HCT116 (cell line): Measurements from ENCODE around the gene CERS6. TPM values are rescaled to one million over a fixed set of nuclear protein-coding genes. Genes with fewer than 3 reads are reported as not detected.

Experiments
- ATAC-seq: fragments of 200-7000 bp; cut with Tn5 transposase; 2 replicates; pipeline ENCODE4 v1.9.1; 2020; ENCODE audit warnings: mild to moderate bottlenecking, moderate library complexity
- BruUV-seq: library from RNA; stranded (reverse); fragments of 400-500 nt; replicated peaks from 2 replicates; lab custom pipeline; 2021; lab: Mats Ljungman, UMichigan
- CTCF ChIA-PET: fragments of 300-600 bp; sonication (Branson Sonifier 250); formaldehyde crosslinking; loops from one replicate; lab custom pipeline; 2021; ENCODE audit warnings: antibody characterized with exemption; lab: Charles Lee
- POLR2A ChIA-PET: fragments of 300-600, 350-600 bp; sonication (Branson Sonifier 250); formaldehyde crosslinking; loops from one replicate; lab custom pipeline; 2021; ENCODE audit warnings: antibody characterized with exemption; lab: Charles Lee
- RAD21 ChIA-PET, 2 experiments: fragments of 300-600 bp; sonication (Branson Sonifier 250); formaldehyde crosslinking; loops; one replicate each; lab custom pipeline; 2023; ENCODE audit warnings: low total read pairs in 2 of 2; ENCODE audit not compliant: uncharacterized antibody in 2 of 2, unreplicated experiment in 2 of 2, low non-redundant PET in 1 of 2; lab: Charles Lee
- DNase-seq: peaks from one replicate; pipeline ENCODE4 v3.0.0-alpha.2; 2010; ENCODE audit warnings: low read depth, low spot score
- H2AFZ ChIP-seq: fragments of 200-600 bp; shearing (Covaris generic), sonication (generic); 2 replicates; pipeline ENCODE4 v1.6.1; 2017; ENCODE audit warnings: low read depth, mixed run types, mixed read lengths, antibody characterized with exemption, low read length; ENCODE audit not compliant: poor library complexity, severe bottlenecking
- H3K27ac ChIP-seq: 2 replicates; pipeline ENCODE4 v1.5.1; 2012; ENCODE audit warnings: low read depth, low read length
- H3K27me3 ChIP-seq: fragments of 200-600 bp; sonication (generic); 2 replicates; pipeline ENCODE4 v1.6.1; 2016; ENCODE audit warnings: mixed run types, low read length, mixed read lengths; ENCODE audit not compliant: insufficient read depth
- H3K36me3 ChIP-seq, 2 experiments: fragments of 200-500 bp in 1 of 2; fragments of 200-600 bp in 1 of 2; sonication (Bioruptor generic) in 1 of 2; sonication (generic) in 1 of 2; 2 replicates each; pipeline versions ENCODE4 v1.5.1 to v1.6.1; 2014 to 2016; ENCODE audit warnings: low read length in 2 of 2, inconsistent platforms in 1 of 2, mixed read lengths in 1 of 2, mixed run types in 1 of 2; ENCODE audit not compliant: insufficient read depth in 2 of 2, control insufficient read depth in 1 of 2
- H3K4me1 ChIP-seq, 2 experiments: fragments of 200-600 bp in 1 of 2; sonication (generic) in 1 of 2; 2 replicates each; pipeline versions ENCODE4 v1.5.1 to v1.6.1; 2012 to 2017; ENCODE audit warnings: low read length in 2 of 2, inconsistent platforms in 1 of 2, mild to moderate bottlenecking in 1 of 2, mixed read lengths in 1 of 2, mixed run types in 1 of 2, moderate library complexity in 1 of 2; ENCODE audit not compliant: insufficient read depth in 2 of 2, control insufficient read depth in 1 of 2
- H3K4me2 ChIP-seq: fragments of 200-600 bp; sonication (generic); 2 replicates; pipeline ENCODE4 v1.6.1; 2017; ENCODE audit warnings: mixed run types, low read length, mixed read lengths
- H3K4me3 ChIP-seq, 2 experiments: fragments of 200-600 bp in 1 of 2; sonication (generic) in 1 of 2; replicated peaks in 1 of 2; 2 replicates each; pipeline ENCODE4 v1.5.1; 2011 to 2016; ENCODE audit warnings: low read length in 2 of 2, control low read depth in 1 of 2, low read depth in 1 of 2, mild to moderate bottlenecking in 1 of 2, mixed read lengths in 1 of 2, mixed run types in 1 of 2
- H3K79me2 ChIP-seq: fragments of 200-600 bp; sonication (generic); 2 replicates; pipeline ENCODE4 v1.6.1; 2017; ENCODE audit warnings: mild to moderate bottlenecking, mixed run types, low read length, moderate library complexity, mixed read lengths; ENCODE audit not compliant: insufficient read depth
- H3K9ac ChIP-seq: fragments of 200-600 bp; sonication (generic); 2 replicates; pipeline ENCODE4 v1.6.1; 2016; ENCODE audit warnings: low read length, mixed read lengths
- H3K9me2 ChIP-seq: fragments of 200-600 bp; sonication (generic), shearing (Covaris generic); 2 replicates; pipeline ENCODE4 v1.6.1; 2017; ENCODE audit warnings: mixed run types, mild to moderate bottlenecking, moderate library complexity; ENCODE audit not compliant: insufficient read depth
- H3K9me3 ChIP-seq, 2 experiments: fragments of 200-500 bp in 1 of 2; fragments of 200-600 bp in 1 of 2; sonication (Bioruptor generic) in 1 of 2; sonication (generic) in 1 of 2; 2 replicates each; pipeline ENCODE4 v1.6.1; 2014 to 2017; ENCODE audit warnings: low read length in 2 of 2, mixed read lengths in 2 of 2, inconsistent platforms in 1 of 2, low read depth in 1 of 2, mild to moderate bottlenecking in 1 of 2, mixed run types in 1 of 2, moderate library complexity in 1 of 2; ENCODE audit not compliant: control insufficient read depth in 1 of 2, insufficient read depth in 1 of 2
- H4K20me1 ChIP-seq: fragments of 200-600 bp; sonication (generic), shearing (Covaris generic); 2 replicates; pipeline ENCODE4 v1.6.1; 2017; ENCODE audit warnings: mixed run types, mild to moderate bottlenecking, moderate library complexity; ENCODE audit not compliant: insufficient read depth
- CBX3 ChIP-seq: IDR thresholded peaks from 2 replicates; pipeline ENCODE4 v1.6.1; 2012; ENCODE audit warnings: low read depth
- CEBPB ChIP-seq: IDR thresholded peaks from 2 replicates; pipeline ENCODE4 v1.6.1; 2012; ENCODE audit warnings: low read depth
- EGR1 ChIP-seq: IDR thresholded peaks from 2 replicates; pipeline ENCODE4 v1.6.1; 2012; ENCODE audit warnings: low read depth
- EZH2 ChIP-seq: fragments of 200-600 bp; sonication (generic); IDR thresholded peaks from 2 replicates; pipeline ENCODE4 v1.6.1; 2017; ENCODE audit warnings: antibody characterized with exemption, mixed run types
- FOSL1 ChIP-seq: IDR thresholded peaks from 2 replicates; pipeline ENCODE4 v1.6.1; 2012; ENCODE audit warnings: low read depth
- JUND ChIP-seq: IDR thresholded peaks from 2 replicates; pipeline ENCODE4 v1.6.1; 2012
- POLR2A ChIP-seq: IDR thresholded peaks from 2 replicates; pipeline ENCODE4 v1.7.0; 2011; ENCODE audit warnings: borderline replicate concordance; ENCODE audit not compliant: insufficient read depth, insufficient read length; ENCODE audit errors: extremely low read depth
- SP1 ChIP-seq: IDR thresholded peaks from 2 replicates; pipeline ENCODE4 v1.6.1; 2012; ENCODE audit warnings: low read depth
- YY1 ChIP-seq: IDR thresholded peaks from 2 replicates; pipeline ENCODE4 v1.6.1; 2011; ENCODE audit warnings: low read length, low read depth, moderate library complexity, mild to moderate bottlenecking; ENCODE audit not compliant: insufficient replicate concordance; ENCODE audit errors: extremely low read depth
- ZNF274 ChIP-seq: fragments of 200-500 bp; sonication (Bioruptor generic); IDR thresholded peaks from 2 replicates; pipeline ENCODE4 v1.6.1; 2014; ENCODE audit warnings: mild to moderate bottlenecking, low read depth, low read length, inconsistent platforms
- intact Hi-C: fragments of 100-400 bp; cut with micrococcal nuclease; formaldehyde crosslinking; loops from 2 replicates; pipeline ENCODE4 v1.10.0; 2022
- total RNA-seq: library from RNA; stranded (reverse); gene quantifications from one replicate; pipeline ENCODE4 v1.2.1, GENCODE V29; 2021; ENCODE audit not compliant: unreplicated experiment

The CERS6 gene
- total RNA-seq, 1 experiment from 2014 or later = 37.0 TPM

GRCh38 chr2:168650781-168651180, 194.7 kb downstream of the CERS6 start (continued):
- TF ChIP-seq EZH2 (no peak), FOSL1 (no peak), SP1 (no peak)

- H3K79me2 ChIP-seq = no peaks in the 10 kb centered on the region
- no peaks in the 10 kb centered on the region for H3K9me3 ChIP-seq
- POLR2A ChIA-PET = no interaction called here
- no peaks in the 10 kb centered on the region for H3K4me1 ChIP-seq
- no peaks in the 10 kb centered on the region for H3K36me3 ChIP-seq
- no peak overlapping the region for H3K9ac ChIP-seq
- H3K27ac ChIP-seq = no peak overlapping the region
- no peaks in the 10 kb centered on the region for H4K20me1 ChIP-seq
- no peak overlapping the region for H2AFZ ChIP-seq
- no peak for DNase-seq
- intact Hi-C loops = no loop called here
- H3K27me3 ChIP-seq = no peaks in the 10 kb centered on the region
- ATAC-seq = no peak
- TF ChIP-seq CEBPB (no peak), POLR2A (no peak), YY1 (no peak), SP1 (no peak), JUND (no peak), ZNF274 (no peak), EGR1 (no peak), FOSL1 (no peak), CBX3 (no peak)
- no peak overlapping the region for H3K4me2 ChIP-seq
- RAD21 ChIA-PET = no interaction called here
- H3K4me3 ChIP-seq = no peak overlapping the region
- H3K9me2 ChIP-seq = no peaks in the 10 kb centered on the region
- CTCF ChIA-PET = no interaction called here
- no TSS peak for BruUV-seq
Measured at GRCh38 chr2:168652997-168653921, 197.2 kb downstream of the CERS6 start.
